Activated naive CD8-positive, alpha-beta T cell treated with anti-CD3 and anti-CD28 coated beads for 36 hours (primary cell): ENCODE results near the gene GRHL1. TPM values are rescaled to one million over a fixed set of nuclear protein-coding genes. Genes with fewer than 3 reads are reported as not detected.
"Not testable (repeated sequence)": the region's sequence is repeated elsewhere in the genome, so short reads cannot be mapped to it uniquely, and the experiment has no call there.

Experiments used
- DNase-seq: peaks from one replicate; pipeline ENCODE4 v3.0.0; 2021
- H3K27ac Mint-ChIP-seq: one replicate; pipeline ENCODE4 v1.8.0; 2022; ENCODE audit warnings: mild to moderate bottlenecking, moderate library complexity, mixed read lengths
- H3K27me3 Mint-ChIP-seq: one replicate; pipeline ENCODE4 v1.8.0; 2022; ENCODE audit warnings: mild to moderate bottlenecking, mixed read lengths
- H3K36me3 Mint-ChIP-seq: one replicate; pipeline ENCODE4 v1.8.0; 2021; ENCODE audit warnings: mild to moderate bottlenecking, mixed read lengths
- H3K4me1 Mint-ChIP-seq: one replicate; pipeline ENCODE4 v1.8.0; 2021; ENCODE audit warnings: mixed read lengths
- H3K4me3 Mint-ChIP-seq: one replicate; pipeline ENCODE4 v1.8.0; 2022; ENCODE audit warnings: mild to moderate bottlenecking, moderate library complexity, mixed read lengths
- H3K9me3 Mint-ChIP-seq: one replicate; pipeline ENCODE4 v1.8.0; 2022; ENCODE audit warnings: mixed read lengths
- total RNA-seq, 2 experiments: library from RNA; stranded (reverse); gene quantifications; one replicate each; pipeline ENCODE4 v1.2.3, GENCODE V29; 2021

The GRHL1 gene
- total RNA-seq, 2 experiments from 2014 or later = 0.49 to 0.76 TPM

- H3K4me1 Mint-ChIP-seq = peaks cover 15% of the 10 kb centered on the region
- no peaks in the 10 kb centered on the region for H3K36me3 Mint-ChIP-seq
- no peaks in the 10 kb centered on the region for H3K27me3 Mint-ChIP-seq
- no peak for DNase-seq
- no peaks in the 10 kb centered on the region for H3K9me3 Mint-ChIP-seq
- no peak overlapping the region for H3K4me3 Mint-ChIP-seq
- no peak overlapping the region for H3K27ac Mint-ChIP-seq
Measured at GRCh38 chr2:10027660-10028330, 76.3 kb downstream of the GRHL1 start.

DNA sequence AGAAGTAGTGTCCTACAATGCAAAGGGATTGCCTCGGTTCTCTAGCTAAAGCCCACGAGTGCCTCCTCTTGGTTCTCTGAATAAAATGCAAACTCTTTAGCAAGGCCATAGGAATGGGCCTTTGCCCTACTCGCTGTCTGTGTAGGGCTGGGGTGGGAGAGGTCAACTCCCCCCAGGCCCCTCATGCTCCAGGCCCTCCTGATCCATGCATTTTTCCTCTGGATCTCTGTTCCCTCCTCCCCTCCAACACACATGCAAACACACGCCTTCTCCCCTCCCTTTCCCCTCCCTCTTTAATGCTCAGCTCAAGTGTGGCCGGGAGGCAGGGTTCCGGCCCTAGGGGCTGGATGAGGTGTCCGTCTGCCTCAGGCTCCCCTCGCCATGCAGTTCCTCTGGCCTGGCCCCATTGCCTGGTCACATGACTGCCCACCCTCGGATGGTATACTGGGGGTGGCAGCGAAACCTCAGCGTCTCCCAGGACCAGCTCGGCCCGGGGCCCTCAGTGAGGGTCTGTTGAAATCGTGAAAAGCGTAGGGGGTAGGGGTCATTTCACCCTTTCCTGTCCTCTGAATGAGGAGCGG is 77.0 kb downstream of the GRHL1 start:
- H3K9me3 Mint-ChIP-seq = no peaks in the 10 kb centered on the region
- no peak overlapping the region for H3K4me3 Mint-ChIP-seq
- no peak overlapping the region for H3K27ac Mint-ChIP-seq

DNA sequence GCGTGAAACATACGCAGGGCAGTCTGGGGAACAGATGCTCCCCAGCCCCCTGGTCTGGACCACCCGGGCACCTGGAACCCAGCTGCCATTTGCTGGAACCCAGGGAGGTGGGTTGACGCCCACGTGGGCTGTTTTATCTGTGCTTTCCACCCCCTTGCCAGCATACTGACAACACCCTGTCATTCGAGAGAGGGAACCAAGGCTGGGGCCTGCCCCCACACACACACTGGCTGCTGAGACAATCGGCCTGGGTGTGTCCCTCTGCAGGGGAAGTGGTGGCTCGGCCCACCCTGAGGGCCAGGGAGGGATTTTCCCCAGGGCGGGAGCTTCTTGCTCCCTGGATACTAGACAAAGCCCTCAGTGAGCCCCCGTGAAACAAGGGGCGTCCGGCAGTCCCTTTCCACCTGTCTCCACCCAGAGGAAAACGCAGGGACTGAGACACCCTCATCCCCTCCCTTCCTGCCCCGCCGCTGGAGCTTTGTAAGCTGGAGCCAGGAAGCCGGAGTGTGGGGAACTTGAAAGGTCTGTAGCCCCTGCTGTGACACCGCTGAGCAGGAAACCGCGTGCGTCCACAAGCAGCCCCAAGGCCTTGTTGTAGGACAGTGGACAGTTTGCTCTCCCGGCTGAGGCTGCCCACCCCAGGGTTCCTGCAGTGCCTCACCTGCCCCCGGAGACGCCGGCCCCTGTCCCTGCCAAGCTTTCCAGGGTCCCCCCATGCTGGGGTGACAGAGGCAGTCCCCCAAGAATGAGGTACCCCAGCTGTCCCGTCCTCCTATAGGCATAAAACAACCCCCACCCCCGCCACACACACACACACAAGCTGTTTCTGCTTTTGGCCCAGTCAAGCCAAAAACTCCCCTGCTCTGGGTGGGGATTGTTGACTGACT is 77.7 kb downstream of the GRHL1 start:
- Mint-ChIP-seq H3K36me3 (no peaks in the 10 kb centered on the region), H3K4me1 (peaks cover 15% of the 10 kb centered on the region), H3K27me3 (no peaks in the 10 kb centered on the region), H3K27ac (peak overlapping the region; percentile 42), H3K9me3 (no peaks in the 10 kb centered on the region), H3K4me3 (peak overlapping the region; percentile 59)
- DNase-seq = peak; percentile 60

More for the DNA sequence above, 77.0 kb downstream of the GRHL1 start:
- H3K36me3 Mint-ChIP-seq = no peaks in the 10 kb centered on the region
- no peak for DNase-seq
- no peaks in the 10 kb centered on the region for H3K27me3 Mint-ChIP-seq
- H3K4me1 Mint-ChIP-seq = peaks cover 15% of the 10 kb centered on the region

DNA sequence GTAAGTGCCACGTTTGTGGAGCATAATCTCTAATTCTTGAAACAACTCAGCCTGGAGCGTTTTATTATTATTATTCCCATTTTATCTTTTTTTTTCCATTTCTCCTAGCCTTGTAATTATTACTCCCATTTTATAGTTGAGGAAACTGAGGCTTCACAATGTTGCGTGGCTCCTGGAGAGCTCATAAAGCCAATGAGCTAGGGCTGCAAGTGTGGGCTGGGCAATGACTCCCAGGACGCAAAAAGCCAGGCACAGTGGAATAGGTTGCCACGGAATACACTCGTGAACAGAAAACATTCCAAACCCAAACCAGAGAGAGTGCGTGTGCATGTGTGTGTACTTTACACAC is 78.4 kb downstream of the GRHL1 start:
- no peaks in the 10 kb centered on the region for H3K27me3 Mint-ChIP-seq
- H3K9me3 Mint-ChIP-seq = no peaks in the 10 kb centered on the region
- H3K4me3 Mint-ChIP-seq = peak overlapping the region; percentile 59
- H3K27ac Mint-ChIP-seq = peak overlapping the region; percentile 25
- DNase-seq = no peak
- peaks cover 17% of the 10 kb centered on the region for H3K4me1 Mint-ChIP-seq
- H3K36me3 Mint-ChIP-seq = no peaks in the 10 kb centered on the region

GRCh38 chr2:10030311-10030736 is 78.8 kb downstream of the GRHL1 start:
- Mint-ChIP-seq H3K27ac (no peak overlapping the region), H3K9me3 (no peaks in the 10 kb centered on the region), H3K36me3 (no peaks in the 10 kb centered on the region), H3K27me3 (no peaks in the 10 kb centered on the region), H3K4me3 (no peak overlapping the region), H3K4me1 (peaks cover 19% of the 10 kb centered on the region)
- DNase-seq = no peak

GRCh38 chr2:10030798-10031197 is 79.3 kb downstream of the GRHL1 start:
- not testable (repeated sequence) for H3K27me3 Mint-ChIP-seq, H3K36me3 Mint-ChIP-seq, H3K27ac Mint-ChIP-seq, H3K9me3 Mint-ChIP-seq, H3K4me3 Mint-ChIP-seq, DNase-seq
- peaks cover 21% of the 10 kb centered on the region for H3K4me1 Mint-ChIP-seq

DNA sequence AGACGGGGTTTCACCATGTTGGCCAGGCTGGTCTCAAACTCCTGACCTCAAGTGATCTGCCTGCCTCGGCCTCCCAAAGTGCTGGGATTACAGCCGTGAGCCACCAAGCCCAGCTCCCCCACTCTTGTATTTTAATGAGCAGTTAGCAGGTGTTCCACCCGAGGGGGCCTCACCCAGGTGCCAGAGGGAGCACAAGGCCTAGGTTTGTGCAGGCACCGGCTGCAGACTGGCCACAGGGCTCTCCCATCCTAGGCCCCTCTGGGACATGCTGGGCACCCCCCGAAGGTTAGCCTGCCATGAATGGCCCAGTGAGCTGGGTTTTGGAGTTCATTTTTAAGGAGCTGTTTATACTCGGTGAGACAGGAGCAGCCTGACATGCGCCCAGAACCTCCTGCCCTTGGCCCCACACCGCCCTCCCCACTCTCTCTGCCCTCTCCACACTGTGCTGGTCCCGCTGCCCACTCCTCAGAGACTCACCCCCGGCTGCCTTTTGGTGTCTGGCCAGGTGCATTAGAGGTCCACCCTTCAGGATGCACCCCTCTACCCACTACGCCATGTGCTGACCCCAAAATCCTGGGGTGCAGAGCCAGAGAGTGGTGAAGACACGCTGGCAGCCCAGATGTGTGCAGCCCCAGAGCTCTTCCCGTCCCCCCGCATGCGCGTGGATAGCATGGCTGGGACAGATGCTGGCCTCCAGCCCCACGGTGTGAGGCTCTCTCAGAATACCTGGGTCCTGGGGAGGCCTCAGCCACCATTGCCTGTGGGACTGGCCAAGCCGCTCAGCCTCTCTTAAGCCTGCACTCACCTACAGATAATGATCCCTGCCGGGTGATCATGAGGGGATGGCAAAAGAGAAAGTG is 80.6 kb downstream of the GRHL1 start:
- Mint-ChIP-seq H3K4me3 (no peak overlapping the region), H3K27me3 (no peaks in the 10 kb centered on the region), H3K9me3 (no peaks in the 10 kb centered on the region), H3K4me1 (peaks cover 22% of the 10 kb centered on the region), H3K27ac (no peak overlapping the region), H3K36me3 (no peaks in the 10 kb centered on the region)
- no peak for DNase-seq

- Mint-ChIP-seq H3K4me3 (no peak overlapping the region), H3K4me1 (peaks cover 22% of the 10 kb centered on the region), H3K27ac (no peak overlapping the region), H3K36me3 (no peaks in the 10 kb centered on the region), H3K27me3 (no peaks in the 10 kb centered on the region), H3K9me3 (no peaks in the 10 kb centered on the region)
- no peak for DNase-seq
Measured at GRCh38 chr2:10032746-10033105, 81.2 kb downstream of the GRHL1 start.

GRCh38 chr2:10033251-10034006 is 81.9 kb downstream of the GRHL1 start:
- no peaks in the 10 kb centered on the region for H3K36me3 Mint-ChIP-seq
- H3K4me3 Mint-ChIP-seq = no peak overlapping the region

DNA sequence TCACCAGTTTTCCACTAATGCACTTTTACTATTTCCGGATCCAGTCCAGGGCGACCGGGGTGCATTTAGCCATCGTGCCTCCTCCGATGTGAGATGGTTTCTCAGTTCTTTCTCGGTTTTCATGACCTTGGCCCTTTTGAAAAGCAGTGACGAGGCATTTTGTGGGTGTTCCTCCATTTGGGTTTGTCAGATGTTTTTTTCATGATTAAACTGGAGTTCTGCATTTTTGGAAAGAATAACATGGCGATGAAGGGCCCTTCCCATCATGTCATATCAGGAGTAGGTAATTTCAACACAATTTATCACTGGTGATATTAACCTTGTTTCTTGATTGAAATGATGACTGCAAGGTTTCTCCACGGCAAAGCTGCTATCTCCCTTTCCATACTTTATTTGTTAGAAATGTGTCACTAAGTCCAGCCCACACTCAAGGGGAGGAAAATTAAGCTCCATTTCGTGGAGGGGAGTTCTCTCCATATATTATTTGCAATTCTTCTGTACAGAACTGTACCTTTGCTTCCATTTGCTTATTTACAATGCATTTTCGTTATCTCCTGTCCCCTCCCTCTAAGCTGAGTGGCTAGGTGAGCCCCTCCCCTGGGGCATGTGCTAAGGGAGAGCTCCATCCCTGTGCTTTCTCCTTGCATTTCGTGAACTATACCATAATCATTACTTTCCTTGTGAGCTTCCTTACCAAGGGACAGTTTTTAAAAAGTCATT is 83.0 kb downstream of the GRHL1 start:
- Mint-ChIP-seq H3K4me1 (peaks cover 16% of the 10 kb centered on the region), H3K27me3 (no peaks in the 10 kb centered on the region), H3K4me3 (no peak overlapping the region), H3K27ac (no peak overlapping the region), H3K9me3 (no peaks in the 10 kb centered on the region), H3K36me3 (no peaks in the 10 kb centered on the region)
- no peak for DNase-seq

More at GRCh38 chr2:10033251-10034006, 81.9 kb downstream of the GRHL1 start:
- Mint-ChIP-seq H3K9me3 (no peaks in the 10 kb centered on the region), H3K27ac (no peak overlapping the region), H3K4me1 (peaks cover 22% of the 10 kb centered on the region), H3K27me3 (no peaks in the 10 kb centered on the region)
- no peak for DNase-seq

DNA sequence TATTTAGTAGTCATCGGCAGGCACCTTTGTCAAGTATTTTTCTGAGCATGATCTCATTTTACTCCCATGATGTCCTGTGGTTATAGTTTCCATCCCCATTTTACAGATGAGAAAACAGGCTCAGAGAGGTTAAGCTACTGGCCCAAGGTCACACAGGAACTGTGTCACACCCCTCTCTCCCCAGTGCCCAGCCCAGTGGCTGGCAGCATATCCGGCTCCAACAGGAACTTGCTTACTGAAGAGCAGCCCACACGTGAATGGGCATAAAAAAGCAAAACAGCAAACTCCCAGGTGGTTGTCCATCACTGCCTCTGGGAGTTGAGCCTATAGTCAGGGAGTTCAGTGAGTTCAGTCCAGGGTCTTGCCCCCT is 83.5 kb downstream of the GRHL1 start:
- no peaks in the 10 kb centered on the region for H3K9me3 Mint-ChIP-seq
- no peak for DNase-seq
- H3K27me3 Mint-ChIP-seq = no peaks in the 10 kb centered on the region
- no peak overlapping the region for H3K4me3 Mint-ChIP-seq
- H3K36me3 Mint-ChIP-seq = no peaks in the 10 kb centered on the region
- no peak overlapping the region for H3K27ac Mint-ChIP-seq
- H3K4me1 Mint-ChIP-seq = peaks cover 11% of the 10 kb centered on the region

DNA sequence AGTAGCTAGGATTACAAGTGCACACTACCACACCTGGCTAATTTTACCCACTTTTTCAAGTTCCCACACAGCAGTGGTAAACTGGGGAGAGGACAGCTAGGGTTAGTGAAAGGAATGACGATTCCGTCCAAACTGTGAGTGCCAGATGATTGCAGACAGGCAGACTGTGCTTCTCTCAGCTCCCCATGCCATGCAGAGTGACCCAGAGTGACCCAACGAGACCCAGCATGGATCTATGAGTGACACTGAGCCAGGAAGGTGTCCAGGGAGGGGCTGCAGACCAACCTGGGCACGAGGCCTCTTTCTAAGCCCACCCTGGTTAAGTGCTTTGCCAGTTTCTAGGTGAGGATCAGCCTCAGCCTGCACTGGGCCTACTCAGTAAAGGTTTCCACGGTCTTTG is 84.1 kb downstream of the GRHL1 start:
- no peaks in the 10 kb centered on the region for H3K36me3 Mint-ChIP-seq
- no peak overlapping the region for H3K27ac Mint-ChIP-seq
- H3K27me3 Mint-ChIP-seq = no peaks in the 10 kb centered on the region
- H3K4me3 Mint-ChIP-seq = no peak overlapping the region
- no peaks in the 10 kb centered on the region for H3K9me3 Mint-ChIP-seq
- peaks cover 7% of the 10 kb centered on the region for H3K4me1 Mint-ChIP-seq
- DNase-seq = no peak

- Mint-ChIP-seq H3K27me3 (no peaks in the 10 kb centered on the region), H3K4me1 (peaks cover 7% of the 10 kb centered on the region), H3K27ac (no peak overlapping the region), H3K36me3 (no peaks in the 10 kb centered on the region), H3K9me3 (no peaks in the 10 kb centered on the region), H3K4me3 (no peak overlapping the region)
- peak; percentile 44 for DNase-seq
Measured at GRCh38 chr2:10036095-10036884, 84.8 kb downstream of the GRHL1 start.
